DMS53 (cell line): ENCODE measurements around the gene NAPB.

ENCODE experiments used
- DNase-seq: peaks from one replicate; lab custom pipeline; 2025; lab: John Stamatoyannopoulos, UW

Gene NAPB

GRCh38 chr20:23437126-23437899 is 16.0 kb upstream of the NAPB start:
- DNase-seq, result no peak

GRCh38 chr20:23436681-23437080 is 15.4 kb upstream of the NAPB start:
- peak; percentile 44 for DNase-seq

GRCh38 chr20:23435626-23436539 is 14.6 kb upstream of the NAPB start:
- peak; percentile 36 for DNase-seq

- DNase-seq, result no peak
Measured at GRCh38 chr20:23434521-23435313, 13.4 kb upstream of the NAPB start.

- no peak for DNase-seq
Measured at GRCh38 chr20:23433628-23434027, 12.3 kb upstream of the NAPB start.

GRCh38 chr20:23425129-23425528 is 3.8 kb upstream of the NAPB start:
- DNase-seq, result no peak

- peak; percentile 64 for DNase-seq
Measured at GRCh38 chr20:23419995-23420901, 1.0 kb downstream of the NAPB start.

GRCh38 chr20:23419657-23419994 is 1.7 kb downstream of the NAPB start:
- DNase-seq, result no peak

- DNase-seq, result no peak
Measured at GRCh38 chr20:23417861-23418260, 3.4 kb downstream of the NAPB start.

GRCh38 chr20:23415959-23416583 is 5.2 kb downstream of the NAPB start:
- no peak for DNase-seq

GRCh38 chr20:23415555-23415954 is 5.7 kb downstream of the NAPB start:
- DNase-seq, result no peak

GRCh38 chr20:23414526-23415188 is 6.6 kb downstream of the NAPB start:
- DNase-seq, result no peak

GRCh38 chr20:23413862-23414422 is 7.3 kb downstream of the NAPB start:
- DNase-seq, result no peak

- DNase-seq, result no peak
Measured at GRCh38 chr20:23412026-23412425, 9.3 kb downstream of the NAPB start.

- no peak for DNase-seq
Measured at GRCh38 chr20:23410916-23411695, 10.2 kb downstream of the NAPB start.

GRCh38 chr20:23409800-23410199 is 11.5 kb downstream of the NAPB start:
- no peak for DNase-seq

- DNase-seq, result no peak
Measured at GRCh38 chr20:23408957-23409356, 12.3 kb downstream of the NAPB start.

- DNase-seq, result no peak
Measured at GRCh38 chr20:23407781-23408464, 13.4 kb downstream of the NAPB start.

- DNase-seq, result no peak
Measured at GRCh38 chr20:23406880-23407279, 14.4 kb downstream of the NAPB start.
